Stimulated activated CD4-positive, alpha-beta T cell treated with anti-CD3 and anti-CD28 coated beads, Interleukin-4, amount 100 ng/mL, for 24 hours (primary cell): Measurements from ENCODE around the gene CX3CR1.
"Not testable (repeated sequence)": the region's sequence is repeated elsewhere in the genome, so short reads cannot be mapped to it uniquely, and the experiment has no call there.

ENCODE experiments used
- DNase-seq: peaks from one replicate; pipeline ENCODE4 v3.0.0-alpha.2; 2020

The CX3CR1 gene, protein sequence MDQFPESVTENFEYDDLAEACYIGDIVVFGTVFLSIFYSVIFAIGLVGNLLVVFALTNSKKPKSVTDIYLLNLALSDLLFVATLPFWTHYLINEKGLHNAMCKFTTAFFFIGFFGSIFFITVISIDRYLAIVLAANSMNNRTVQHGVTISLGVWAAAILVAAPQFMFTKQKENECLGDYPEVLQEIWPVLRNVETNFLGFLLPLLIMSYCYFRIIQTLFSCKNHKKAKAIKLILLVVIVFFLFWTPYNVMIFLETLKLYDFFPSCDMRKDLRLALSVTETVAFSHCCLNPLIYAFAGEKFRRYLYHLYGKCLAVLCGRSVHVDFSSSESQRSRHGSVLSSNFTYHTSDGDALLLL

GRCh38 chr3:39279745-39280517 lies at the start of gene CX3CR1:
TSS of gene CX3CR1 (minus strand) at chr3:39280036. CDS start at chr3:39266509, 13,527 bp downstream.
- DNase-seq: no peak

DNA sequence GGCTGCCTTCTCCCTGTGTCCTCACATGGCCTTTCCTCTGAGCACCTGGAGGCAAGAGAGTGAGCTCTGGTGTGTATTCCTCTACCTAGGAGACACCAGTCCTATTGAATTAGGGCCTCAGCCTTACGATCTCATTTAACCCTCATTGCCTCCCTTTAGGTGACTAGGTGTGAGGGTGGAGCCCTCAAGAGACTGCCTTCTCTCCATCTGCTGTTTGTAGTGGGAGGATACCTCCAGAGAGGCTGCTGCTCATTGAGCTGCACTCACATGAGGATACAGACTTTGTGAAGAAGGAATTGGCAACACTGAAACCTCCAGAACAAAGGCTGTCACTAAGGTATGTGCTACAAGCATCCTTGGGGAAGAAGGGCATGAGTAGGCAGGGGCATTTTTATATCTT lies 49.7 kb upstream of the CX3CR1 start, which contains the start of gene CCR8:
TSS of gene CCR8 (plus strand) at position 217 of the 400 bp plus-strand sequence. CDS start 2,623 bp downstream, outside the sequence.
- DNase-seq: no peak

DNA sequence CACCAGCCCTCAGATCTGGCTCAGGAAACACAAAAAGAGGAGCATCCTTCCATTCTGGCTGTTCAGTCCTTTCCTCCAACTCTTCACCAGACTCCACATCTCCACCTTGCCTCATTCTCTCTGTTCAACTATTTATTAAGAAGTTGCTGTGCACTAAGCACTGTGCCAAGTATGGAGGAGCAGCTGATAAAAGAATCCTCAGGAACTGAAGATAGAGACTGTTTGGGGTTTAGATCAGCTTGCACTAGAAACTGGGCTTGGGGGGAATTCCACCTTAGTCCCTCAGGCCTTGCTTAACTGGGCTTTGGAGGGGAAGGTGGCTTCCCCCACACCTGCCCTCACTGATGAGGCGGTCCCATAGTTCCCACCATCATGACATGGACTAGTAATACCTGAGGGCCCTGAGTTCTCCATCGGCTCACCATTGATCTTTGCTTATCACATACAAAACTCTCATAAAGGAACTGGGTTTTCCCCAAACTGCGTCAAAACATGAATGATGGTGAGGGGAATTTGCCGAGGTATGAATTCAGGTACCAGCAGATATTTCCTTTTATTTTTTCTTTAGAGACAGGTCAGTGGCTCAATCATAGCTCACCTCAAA lies 48.0 kb upstream of the CX3CR1 start:
- peak; percentile 24 for DNase-seq

- no peak for DNase-seq
These were observed 47.4 kb upstream of the CX3CR1 start for GRCh38 chr3:39327053-39327745.

DNA sequence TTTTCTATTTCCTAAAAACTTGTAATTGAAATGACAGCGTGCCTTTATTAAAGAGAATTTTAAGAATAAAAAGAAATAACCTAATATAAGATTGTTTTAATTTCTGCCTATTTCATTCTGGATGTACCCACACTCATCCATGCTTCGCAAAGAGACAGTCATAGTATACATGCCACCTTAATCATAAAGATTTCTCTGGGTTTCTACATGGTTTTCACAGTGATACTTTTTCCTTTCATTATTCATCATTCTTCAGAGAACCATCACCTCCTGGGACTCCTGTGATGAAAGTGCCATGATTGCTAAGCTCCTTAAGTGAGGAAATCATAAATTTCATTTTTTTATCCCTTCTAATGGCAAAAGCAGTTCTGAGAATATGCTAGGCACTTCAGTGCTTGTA lies 45.4 kb upstream of the CX3CR1 start:
- no peak for DNase-seq

- DNase-seq: no peak
These were observed 43.7 kb upstream of the CX3CR1 start for GRCh38 chr3:39323494-39323893.

- DNase-seq: no peak
These were observed 43.1 kb upstream of the CX3CR1 start for GRCh38 chr3:39322936-39323335.

- not testable (repeated sequence) for DNase-seq
These were observed 42.4 kb upstream of the CX3CR1 start for GRCh38 chr3:39322209-39322715.

DNA sequence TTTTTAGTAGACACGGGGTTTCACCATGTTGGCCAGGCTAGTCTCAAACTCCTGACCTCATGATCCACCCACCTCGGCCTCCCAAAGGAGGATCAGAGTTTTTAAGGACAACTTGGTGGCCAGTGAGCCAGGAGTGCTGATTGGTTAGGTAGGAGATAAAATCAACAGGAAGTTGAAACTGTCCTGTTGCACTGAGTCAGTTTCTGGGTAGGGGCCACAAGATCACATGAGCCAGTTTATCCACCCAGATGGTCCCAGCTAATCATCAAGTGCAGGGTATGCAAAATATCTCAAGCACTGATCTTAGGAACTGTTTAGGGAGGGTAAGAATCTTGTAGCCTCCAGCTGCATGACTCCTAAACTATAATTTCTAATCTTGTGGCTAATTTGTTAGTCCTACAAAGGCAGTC lies 41.7 kb upstream of the CX3CR1 start:
- DNase-seq: not testable (repeated sequence)

- DNase-seq: no peak
These were observed 39.4 kb upstream of the CX3CR1 start for GRCh38 chr3:39319249-39319648.

DNA sequence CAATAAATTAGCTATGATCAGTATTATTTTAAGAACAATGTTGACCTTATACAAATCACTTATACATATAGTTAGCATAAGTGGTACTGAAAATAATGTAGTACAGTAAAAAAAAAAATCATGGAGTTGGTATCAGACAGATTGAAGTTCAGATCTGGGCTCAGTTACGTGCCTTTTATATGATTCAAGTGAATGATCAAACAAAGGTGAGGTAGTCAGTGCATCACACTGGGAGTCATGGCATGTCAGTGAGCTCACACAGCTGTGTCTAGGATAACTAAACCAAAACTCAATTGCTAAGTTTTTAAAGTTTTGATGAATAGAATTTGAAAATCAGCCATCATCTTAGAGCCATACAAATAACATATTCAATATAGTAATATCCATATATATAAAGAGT lies 38.5 kb upstream of the CX3CR1 start:
- no peak for DNase-seq

DNA sequence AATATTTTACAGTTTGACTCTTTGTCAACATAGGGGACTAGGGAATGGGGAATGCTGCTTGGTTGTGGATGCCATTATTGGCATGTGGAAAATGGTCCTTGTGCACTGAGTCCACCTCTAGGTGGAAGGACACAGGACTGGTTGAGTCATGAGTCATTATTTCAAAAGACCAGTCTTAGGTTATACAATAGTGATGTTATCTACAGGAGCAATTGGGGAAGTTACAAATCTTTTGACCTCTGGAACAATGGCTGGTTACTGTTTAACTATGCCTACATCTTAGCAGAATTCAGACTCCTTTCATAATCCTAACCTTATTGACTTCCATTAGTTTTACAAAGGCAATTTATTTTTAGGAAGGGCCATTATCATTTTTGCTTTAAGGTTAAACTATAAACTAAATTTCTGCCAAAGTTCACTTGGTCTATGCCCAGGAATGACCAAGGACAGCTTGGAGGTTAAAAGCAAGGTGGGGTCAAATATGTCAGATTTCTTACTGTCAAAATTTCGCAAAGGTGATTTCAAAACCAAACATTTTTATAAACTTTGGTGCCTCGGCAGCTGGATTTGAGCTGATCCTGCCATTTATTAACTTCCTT lies 37.8 kb upstream of the CX3CR1 start:
- DNase-seq: no peak

DNA sequence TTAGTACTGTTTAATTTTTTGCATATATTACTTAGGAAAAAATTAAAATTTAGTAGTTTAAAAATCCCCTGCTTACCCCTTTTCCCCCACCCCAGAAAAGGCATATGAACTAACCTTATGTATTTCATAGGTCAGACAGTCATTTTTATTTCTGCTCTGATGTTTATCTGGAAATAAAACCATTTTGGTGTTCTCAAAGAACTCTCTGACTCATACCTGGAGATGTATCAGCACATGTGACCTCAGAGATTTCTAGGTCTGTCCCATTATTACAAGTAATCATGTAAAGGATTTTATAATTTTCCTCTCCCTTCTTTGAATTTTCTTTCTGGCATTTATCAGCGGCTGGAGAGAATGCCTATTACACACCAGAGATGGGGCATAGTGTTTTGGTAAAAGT lies 35.6 kb upstream of the CX3CR1 start:
- DNase-seq: no peak

- no peak for DNase-seq
These were observed 33.5 kb upstream of the CX3CR1 start for GRCh38 chr3:39313289-39313688.

DNA sequence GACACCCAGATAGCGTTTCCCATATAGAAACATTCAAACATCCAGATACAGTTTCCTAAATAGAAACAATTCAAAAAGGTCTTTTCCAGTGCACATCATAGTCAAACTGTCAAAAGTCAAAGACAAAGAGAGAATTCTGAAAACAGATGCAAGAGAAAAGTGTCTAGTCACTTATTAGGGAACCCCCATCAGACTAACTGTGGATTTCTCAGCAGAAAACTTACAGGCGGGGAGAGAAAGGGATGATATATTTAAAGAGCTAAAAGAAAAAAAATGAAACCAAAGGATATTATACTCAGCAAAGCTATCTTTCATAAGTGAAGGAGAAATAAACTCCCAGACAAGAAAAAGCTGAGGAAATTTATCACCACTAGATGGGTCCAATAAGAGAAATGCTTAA lies 22.3 kb upstream of the CX3CR1 start:
- no peak for DNase-seq

- no peak for DNase-seq
These were observed 19.4 kb upstream of the CX3CR1 start for GRCh38 chr3:39299279-39299678.

DNA sequence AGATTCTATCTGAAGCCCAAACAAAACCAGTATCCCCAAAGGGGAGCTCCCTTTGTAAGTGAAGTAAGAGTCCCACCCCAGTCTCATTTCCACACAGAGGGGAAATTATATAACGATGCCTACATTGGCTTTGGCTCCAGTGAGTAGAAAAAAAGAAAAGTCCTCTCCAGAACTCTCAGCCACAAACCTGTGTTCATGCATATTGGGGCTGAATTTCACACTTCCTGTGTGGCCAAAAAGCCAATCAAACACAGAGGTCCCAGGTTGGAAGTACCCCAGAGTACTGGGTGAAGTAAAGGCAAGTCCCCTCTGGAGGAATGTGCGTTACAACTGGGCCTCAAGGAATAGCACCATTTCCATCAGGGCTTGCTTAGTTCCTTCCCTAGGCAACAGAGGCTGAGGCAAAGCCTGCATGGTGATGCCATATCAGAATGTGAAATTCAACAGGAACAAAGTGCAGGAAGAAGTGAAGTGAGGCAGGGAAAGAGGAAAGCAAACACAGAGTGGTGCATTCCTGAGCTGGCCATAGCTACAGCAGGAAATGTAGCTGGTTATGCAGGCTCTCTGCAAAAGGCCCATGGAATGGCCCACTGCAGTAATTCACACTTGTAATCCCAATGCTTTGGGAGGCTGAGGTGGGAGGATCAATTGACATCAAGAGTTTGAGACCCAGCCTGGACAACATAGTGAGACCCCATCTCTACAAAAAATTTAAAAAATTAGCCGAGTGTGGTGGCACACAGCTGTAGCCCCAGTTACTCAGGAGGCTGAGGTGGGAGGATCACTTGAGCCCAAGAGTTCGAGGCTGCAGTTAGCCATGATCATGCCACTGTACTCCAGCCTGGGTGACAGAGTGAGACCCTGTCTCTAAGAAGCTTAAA lies 16.6 kb upstream of the CX3CR1 start:
- no peak for DNase-seq

DNA sequence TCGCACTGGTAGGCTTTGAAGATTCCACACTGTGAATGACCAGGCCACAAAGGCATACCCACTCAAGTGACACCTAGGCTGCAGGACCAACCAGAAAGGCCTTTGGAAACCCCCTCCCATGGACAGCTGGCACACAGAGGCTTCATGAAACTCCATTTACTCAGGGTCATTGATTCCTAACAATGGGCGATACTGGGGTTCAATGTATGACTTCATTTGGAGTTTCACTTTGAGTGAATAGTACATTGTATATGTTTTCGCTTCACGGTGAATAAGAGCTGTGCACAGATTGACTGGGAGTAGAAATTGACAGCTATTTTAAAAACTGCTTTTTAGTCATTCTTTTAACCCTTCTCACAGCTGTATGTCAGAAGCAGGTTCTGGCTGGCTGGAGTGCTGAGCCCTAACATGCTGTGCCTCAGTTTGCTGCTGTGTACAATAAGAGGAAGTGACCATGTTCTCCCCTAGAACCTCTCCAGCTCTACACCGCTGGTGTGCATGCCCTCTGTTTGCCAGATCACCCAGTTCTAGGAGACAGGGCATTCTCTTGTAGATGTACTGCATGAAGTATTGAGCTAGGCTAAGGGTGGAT lies 15.4 kb upstream of the CX3CR1 start:
- no peak for DNase-seq

- no peak for DNase-seq
These were observed 14.8 kb upstream of the CX3CR1 start for GRCh38 chr3:39294446-39295183.

DNA sequence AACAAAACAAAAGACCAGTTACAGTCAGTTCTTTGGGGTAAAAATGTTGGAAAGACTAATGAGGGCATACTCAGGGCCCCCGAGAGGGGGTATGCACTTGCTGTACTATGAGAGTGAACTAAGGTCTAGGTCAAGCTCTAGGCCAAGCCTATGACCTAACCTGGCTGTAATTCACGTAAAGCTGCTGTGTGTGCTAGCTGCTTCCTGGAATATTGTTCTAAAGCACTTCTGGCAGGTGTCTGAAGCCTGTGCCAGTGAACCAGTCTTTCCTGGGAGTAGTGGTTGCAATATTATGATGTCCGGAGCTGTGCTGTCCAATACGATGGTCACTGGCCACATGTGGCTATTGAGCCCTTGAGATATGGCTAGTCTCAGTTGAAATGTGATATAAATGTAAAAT lies 13.1 kb upstream of the CX3CR1 start:
- no peak for DNase-seq
